Stimulated activated naive CD8-positive, alpha-beta T cell treated with anti-CD3 and anti-CD28 coated beads, Interleukin-15, amount 100 ng/mL, for 72 hours (primary cell): ENCODE data around the gene C15orf39.

Source experiments
- ATAC-seq: fragments of 150-1000 bp; cut with Tn5 transposase; 2 replicates; pipeline ENCODE4 v1.10.0; 2021; ENCODE audit warnings: mild to moderate bottlenecking, moderate library complexity
- DNase-seq, 2 donors: peaks; one replicate each; pipeline ENCODE4 v3.0.0; 2021 to 2022
- H3K27ac Mint-ChIP-seq, 2 donors: one replicate each; pipeline ENCODE4 v1.8.0; 2022; ENCODE audit warnings: mild to moderate bottlenecking in 2 of 2, mixed read lengths in 2 of 2, moderate library complexity in 2 of 2
- H3K27me3 Mint-ChIP-seq: one replicate; pipeline ENCODE4 v1.8.0; 2022; ENCODE audit warnings: mixed read lengths
- H3K4me1 Mint-ChIP-seq: one replicate; pipeline ENCODE4 v1.8.0; 2022; ENCODE audit warnings: mild to moderate bottlenecking, mixed read lengths
- H3K4me3 Mint-ChIP-seq, 2 donors: one replicate each; pipeline ENCODE4 v1.8.0; 2022; ENCODE audit warnings: mild to moderate bottlenecking in 2 of 2, mixed read lengths in 2 of 2, moderate library complexity in 1 of 2
- H3K9me3 Mint-ChIP-seq, 2 donors: one replicate each; pipeline ENCODE4 v1.8.0; 2022; ENCODE audit warnings: mixed read lengths in 2 of 2

C15orf39 gene

GRCh38 chr15:75200391-75200764 lies 1.3 kb upstream of the C15orf39 start:
- H3K4me1 Mint-ChIP-seq, result peaks cover 64% of the 10 kb centered on the region
- H3K27ac Mint-ChIP-seq, result no peak overlapping the region
- DNase-seq (no peak), ATAC-seq (no peak)
- H3K4me3 Mint-ChIP-seq, result peak overlapping the region; percentile 89 to 95
- H3K9me3 Mint-ChIP-seq, result no peaks in the 10 kb centered on the region
- H3K27me3 Mint-ChIP-seq, result peaks cover 2% of the 10 kb centered on the region

GRCh38 chr15:75200765-75201615 lies 692 bp upstream of the C15orf39 start:
- DNase-seq (peak; percentile 11 to 36), ATAC-seq (no peak)
- Mint-ChIP-seq H3K4me1 (peaks cover 65% of the 10 kb centered on the region), H3K4me3 (peak overlapping the region; percentile 89 to 95), H3K27ac (peak overlapping the region; percentile 64 to 74), H3K27me3 (no peaks in the 10 kb centered on the region), H3K9me3 (no peaks in the 10 kb centered on the region)

GRCh38 chr15:75202251-75203016 lies 752 bp downstream of the C15orf39 start:
- H3K4me1 Mint-ChIP-seq, result peaks cover 77% of the 10 kb centered on the region
- peak overlapping the region; percentile 82 to 99 for H3K27ac Mint-ChIP-seq

DNA sequence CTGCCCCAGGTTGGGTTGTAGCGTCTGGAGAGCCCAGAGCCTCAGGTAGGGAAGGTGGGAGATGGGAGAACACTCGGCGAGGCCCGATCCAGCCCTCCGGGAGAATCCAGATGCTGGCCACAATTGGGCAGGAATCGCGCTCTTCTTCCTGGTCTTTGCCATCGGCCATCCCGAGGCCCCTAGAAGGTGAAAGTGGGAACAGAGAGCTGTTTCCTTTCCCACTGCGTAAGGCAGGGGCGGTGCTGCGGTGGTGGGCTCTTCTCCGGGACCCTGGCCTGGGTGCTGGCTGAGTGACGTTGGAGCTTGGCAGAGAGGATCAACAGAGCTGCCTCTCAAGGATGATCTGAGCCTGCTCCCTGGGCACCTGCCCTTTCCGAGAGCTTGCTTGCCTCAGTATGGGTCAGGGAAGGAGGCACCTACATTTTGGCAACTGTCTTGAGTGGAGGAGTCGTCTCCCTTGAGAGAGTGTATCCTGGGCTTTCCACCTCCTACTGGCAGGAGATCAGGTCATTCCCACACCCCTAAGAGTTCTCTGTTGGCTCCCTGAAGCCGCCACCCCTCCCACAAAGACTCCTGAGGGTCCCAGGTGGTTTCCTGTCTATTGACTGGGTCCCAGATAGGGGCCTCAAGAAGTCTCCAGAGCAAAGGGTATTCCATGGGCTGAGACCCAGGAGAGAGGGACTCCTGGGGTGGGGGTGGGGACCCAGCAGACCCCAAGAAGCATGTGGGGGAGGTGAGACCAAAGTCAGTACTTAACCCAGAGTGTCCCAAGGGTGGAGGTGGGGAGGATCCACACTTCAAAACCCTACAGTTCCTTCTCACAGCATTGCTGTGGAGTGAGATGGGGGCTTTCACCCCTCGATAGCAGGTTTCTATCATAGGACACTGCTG lies 1.6 kb downstream of the C15orf39 start:
- H3K4me1 Mint-ChIP-seq, result peaks cover 74% of the 10 kb centered on the region
- H3K27ac Mint-ChIP-seq, result peak overlapping the region; percentile 82 to 99
- ATAC-seq, result no peak
- H3K9me3 Mint-ChIP-seq, result no peaks in the 10 kb centered on the region
- no peaks in the 10 kb centered on the region for H3K27me3 Mint-ChIP-seq
- DNase-seq, result no peak
- H3K4me3 Mint-ChIP-seq, result peak overlapping the region; percentile 83 to 94

More at GRCh38 chr15:75202251-75203016, 752 bp downstream of the C15orf39 start:
- H3K9me3 Mint-ChIP-seq, result no peaks in the 10 kb centered on the region
- DNase-seq (peak; percentile 89 to 91), ATAC-seq (peak; percentile 76)
- H3K4me3 Mint-ChIP-seq, result peak overlapping the region; percentile 83 to 94
- H3K27me3 Mint-ChIP-seq, result no peaks in the 10 kb centered on the region

GRCh38 chr15:75203908-75204263 lies 2.2 kb downstream of the C15orf39 start:
- Mint-ChIP-seq H3K27me3 (no peaks in the 10 kb centered on the region), H3K27ac (peak overlapping the region in 1 of 2 donors; percentile 36), H3K4me3 (peak overlapping the region; percentile 83 to 94), H3K4me1 (peaks cover 74% of the 10 kb centered on the region), H3K9me3 (no peaks in the 10 kb centered on the region)
- ATAC-seq, result peak; percentile 6
- DNase-seq, result peak; percentile 15 to 42

- peak; percentile 83 to 90 for DNase-seq
- H3K27me3 Mint-ChIP-seq, result no peaks in the 10 kb centered on the region
- peak overlapping the region; percentile 83 to 94 for H3K4me3 Mint-ChIP-seq
- H3K27ac Mint-ChIP-seq, result peak overlapping the region in 1 of 2 donors; percentile 36
- H3K9me3 Mint-ChIP-seq, result no peaks in the 10 kb centered on the region
- ATAC-seq, result peak; percentile 70
- peaks cover 74% of the 10 kb centered on the region for H3K4me1 Mint-ChIP-seq
Observed at GRCh38 chr15:75204340-75205063, 2.8 kb downstream of the C15orf39 start.

GRCh38 chr15:75205064-75205395 lies 3.3 kb downstream of the C15orf39 start:
- H3K9me3 Mint-ChIP-seq, result no peaks in the 10 kb centered on the region

GRCh38 chr15:75206006-75206405 lies 4.3 kb downstream of the C15orf39 start:
- H3K27me3 Mint-ChIP-seq, result no peaks in the 10 kb centered on the region
- peaks cover 74% of the 10 kb centered on the region for H3K4me1 Mint-ChIP-seq
- DNase-seq (no peak), ATAC-seq (no peak)
- H3K27ac Mint-ChIP-seq, result peak overlapping the region in 1 of 2 donors; percentile 40
- no peak overlapping the region for H3K4me3 Mint-ChIP-seq
- no peaks in the 10 kb centered on the region for H3K9me3 Mint-ChIP-seq

More at GRCh38 chr15:75205064-75205395, 3.3 kb downstream of the C15orf39 start:
- no peak for DNase-seq
- ATAC-seq, result no peak
- Mint-ChIP-seq H3K27ac (peak overlapping the region in 1 of 2 donors; percentile 36), H3K27me3 (no peaks in the 10 kb centered on the region), H3K4me3 (peak overlapping the region; percentile 83 to 94), H3K4me1 (peaks cover 74% of the 10 kb centered on the region)

GRCh38 chr15:75206803-75207617 lies 5.3 kb downstream of the C15orf39 start:
- no peak for ATAC-seq
- Mint-ChIP-seq H3K27me3 (no peaks in the 10 kb centered on the region), H3K4me1 (peaks cover 79% of the 10 kb centered on the region), H3K27ac (peak overlapping the region in 1 of 2 donors; percentile 88), H3K9me3 (no peaks in the 10 kb centered on the region), H3K4me3 (no peak overlapping the region)
- DNase-seq, result no peak

DNA sequence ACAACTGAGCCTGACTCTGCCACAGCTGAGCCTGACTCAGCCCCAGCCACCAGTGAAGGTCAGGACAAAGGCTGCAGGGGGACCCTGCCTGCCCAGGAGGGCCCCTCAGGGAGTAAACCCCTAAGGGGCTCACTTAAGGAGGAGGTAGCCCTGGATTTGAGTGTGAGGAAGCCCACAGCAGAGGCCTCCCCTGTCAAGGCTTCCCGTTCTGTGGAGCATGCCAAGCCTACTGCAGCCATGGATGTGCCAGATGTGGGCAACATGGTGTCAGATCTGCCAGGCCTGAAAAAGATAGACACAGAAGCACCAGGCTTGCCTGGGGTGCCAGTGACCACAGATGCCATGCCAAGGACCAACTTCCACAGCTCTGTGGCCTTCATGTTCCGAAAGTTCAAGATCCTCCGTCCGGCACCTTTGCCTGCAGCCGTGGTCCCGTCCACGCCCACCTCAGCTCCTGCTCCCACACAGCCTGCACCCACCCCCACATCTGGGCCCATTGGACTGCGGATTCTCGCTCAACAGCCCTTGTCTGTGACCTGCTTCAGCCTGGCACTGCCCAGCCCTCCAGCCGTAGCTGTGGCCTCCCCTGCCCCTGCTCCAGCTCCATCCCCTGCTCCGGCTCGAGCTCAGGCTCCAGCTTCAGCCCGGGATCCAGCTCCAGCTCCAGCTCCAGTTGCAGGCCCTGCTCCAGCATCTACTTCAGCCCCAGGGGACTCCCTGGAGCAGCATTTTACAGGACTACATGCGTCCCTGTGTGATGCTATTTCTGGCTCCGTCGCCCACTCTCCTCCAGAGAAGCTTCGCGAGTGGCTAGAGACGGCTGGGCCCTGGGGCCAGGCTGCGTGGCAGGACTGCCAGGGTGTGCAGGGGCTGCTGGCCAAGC lies 6.2 kb downstream of the C15orf39 start:
- ATAC-seq, result no peak
- peaks cover 87% of the 10 kb centered on the region for H3K4me1 Mint-ChIP-seq
- H3K27ac Mint-ChIP-seq, result peak overlapping the region in 1 of 2 donors; percentile 88
- H3K27me3 Mint-ChIP-seq, result no peaks in the 10 kb centered on the region
- H3K4me3 Mint-ChIP-seq, result no peak overlapping the region
- no peak for DNase-seq
- no peaks in the 10 kb centered on the region for H3K9me3 Mint-ChIP-seq

DNA sequence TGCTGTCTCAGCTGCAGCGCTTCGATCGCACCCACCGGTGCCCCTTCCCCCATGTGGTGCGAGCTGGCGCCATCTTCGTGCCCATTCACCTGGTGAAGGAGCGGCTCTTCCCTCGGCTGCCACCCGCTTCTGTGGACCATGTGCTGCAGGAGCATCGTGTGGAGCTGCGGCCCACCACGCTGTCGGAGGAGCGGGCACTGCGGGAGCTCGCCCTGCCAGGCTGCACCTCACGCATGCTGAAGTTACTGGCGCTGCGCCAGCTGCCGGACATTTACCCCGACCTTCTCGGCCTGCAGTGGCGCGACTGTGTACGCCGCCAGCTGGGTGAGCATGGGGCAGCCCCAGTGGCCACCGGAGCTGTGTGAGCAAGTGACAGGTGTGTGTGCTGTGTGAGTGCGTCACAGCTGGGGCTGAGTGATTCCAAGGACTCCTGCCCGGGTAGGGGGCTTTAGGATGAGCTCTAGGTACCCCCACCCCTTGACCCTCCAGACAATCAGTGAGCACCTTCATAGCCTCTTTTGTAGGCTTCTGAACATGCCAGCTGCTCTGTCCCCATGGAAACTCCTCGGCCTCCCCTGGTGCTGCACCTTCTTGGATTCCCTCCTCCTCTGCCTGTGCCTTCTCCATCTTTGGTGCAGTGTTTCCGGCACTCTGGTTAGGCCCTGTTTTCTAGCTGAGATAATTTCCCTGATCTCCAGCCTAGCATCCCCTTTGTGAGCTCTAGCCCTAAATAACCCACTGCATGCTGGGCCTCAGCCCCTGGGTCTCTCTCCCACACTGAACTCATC lies 7.0 kb downstream of the C15orf39 start:
- ATAC-seq (no peak), DNase-seq (no peak)
- Mint-ChIP-seq H3K9me3 (no peaks in the 10 kb centered on the region), H3K27me3 (no peaks in the 10 kb centered on the region), H3K4me3 (no peak overlapping the region), H3K4me1 (peaks cover 79% of the 10 kb centered on the region), H3K27ac (peak overlapping the region; percentile 53 to 88)

DNA sequence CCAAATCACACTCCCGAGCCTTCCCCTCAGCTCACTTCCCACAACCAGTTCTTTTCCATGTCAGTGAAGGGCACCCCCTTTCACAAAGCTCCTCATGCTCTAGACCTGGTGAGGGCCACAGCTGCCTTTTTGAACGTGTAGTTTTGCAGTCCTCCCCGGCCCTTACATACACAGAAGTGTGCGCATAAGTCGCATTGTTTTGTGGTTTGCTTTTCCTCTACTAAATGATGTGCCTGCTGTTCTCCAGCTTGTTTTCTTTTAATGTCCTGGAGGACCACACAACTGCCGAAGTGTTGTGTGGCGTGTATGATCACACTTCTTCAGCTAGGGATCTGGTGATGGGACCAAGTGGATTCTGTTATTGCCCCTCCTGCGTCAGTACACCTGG lies 7.6 kb downstream of the C15orf39 start:
- H3K4me3 Mint-ChIP-seq, result no peak overlapping the region
- H3K27me3 Mint-ChIP-seq, result no peaks in the 10 kb centered on the region
- H3K27ac Mint-ChIP-seq, result peak overlapping the region; percentile 53 to 94
- peaks cover 74% of the 10 kb centered on the region for H3K4me1 Mint-ChIP-seq
- DNase-seq (no peak), ATAC-seq (no peak)
- no peaks in the 10 kb centered on the region for H3K9me3 Mint-ChIP-seq

DNA sequence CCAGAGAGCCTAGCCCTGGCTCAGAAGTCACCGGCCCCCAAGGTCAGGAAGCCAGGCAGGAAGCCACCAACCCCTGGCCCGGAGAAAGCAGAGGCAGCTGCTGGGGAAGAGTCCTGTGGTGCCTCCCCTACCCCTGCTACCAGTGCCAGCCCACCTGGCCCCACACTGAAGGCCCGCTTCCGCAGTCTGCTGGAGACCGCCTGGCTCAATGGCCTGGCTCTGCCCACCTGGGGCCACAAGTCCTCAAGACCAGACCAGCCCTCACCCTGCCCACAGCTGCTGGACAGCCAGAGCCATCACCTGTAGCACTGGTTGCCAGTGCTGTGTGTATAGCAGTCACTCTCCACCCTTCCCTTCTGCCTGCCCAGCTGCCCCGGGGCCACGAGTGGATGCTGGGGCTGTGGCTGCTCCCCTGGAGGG lies 9.1 kb downstream of the C15orf39 start:
- no peak overlapping the region for H3K4me3 Mint-ChIP-seq
- ATAC-seq, result no peak
- H3K9me3 Mint-ChIP-seq, result no peaks in the 10 kb centered on the region
- DNase-seq, result no peak
- peaks cover 76% of the 10 kb centered on the region for H3K4me1 Mint-ChIP-seq
- peak overlapping the region in 1 of 2 donors; percentile 94 for H3K27ac Mint-ChIP-seq
- no peaks in the 10 kb centered on the region for H3K27me3 Mint-ChIP-seq
